ENCODE data around the gene TSKS.

The TSKS gene

GRCh38 chr19:49793561-49793840 is 30.4 kb upstream of the TSKS start:
- DNase-seq (ENCODE audit: low read depth in 3 of 3), result no peak

GRCh38 chr19:49792829-49793560 is 29.9 kb upstream of the TSKS start:
- no peak for DNase-seq (ENCODE audit: low read depth in 3 of 3)

- DNase-seq (ENCODE audit: low read depth in 3 of 3), result no peak
These were observed 28.8 kb upstream of the TSKS start for GRCh38 chr19:49791776-49792445.

- no peak for DNase-seq (ENCODE audit: low read depth in 3 of 3)
These were observed 27.8 kb upstream of the TSKS start for GRCh38 chr19:49790866-49791265.

- DNase-seq (ENCODE audit: low read depth in 3 of 3), result no peak
These were observed 25.8 kb upstream of the TSKS start for GRCh38 chr19:49788857-49789256.

- DNase-seq (ENCODE audit: low read depth in 3 of 3), result no peak
These were observed 24.6 kb upstream of the TSKS start for GRCh38 chr19:49787746-49788145.

GRCh38 chr19:49786376-49786820 is 23.3 kb upstream of the TSKS start:
- DNase-seq (ENCODE audit: low read depth in 3 of 3), result no peak

GRCh38 chr19:49782515-49782914 is 19.4 kb upstream of the TSKS start:
- no peak for DNase-seq (ENCODE audit: low read depth in 3 of 3)

- DNase-seq (ENCODE audit: low read depth in 3 of 3), result no peak
These were observed 18.3 kb upstream of the TSKS start for GRCh38 chr19:49781394-49781793.

GRCh38 chr19:49780861-49781260 is 17.8 kb upstream of the TSKS start:
- no peak for DNase-seq (ENCODE audit: low read depth in 3 of 3)

- DNase-seq (ENCODE audit: low read depth in 3 of 3), result no peak
These were observed 16.8 kb upstream of the TSKS start for GRCh38 chr19:49779731-49780555.

GRCh38 chr19:49776371-49776764 is 13.3 kb upstream of the TSKS start:
- DNase-seq (ENCODE audit: low read depth in 3 of 3), result no peak

- DNase-seq (ENCODE audit: low read depth in 3 of 3), result no peak
These were observed 12.8 kb upstream of the TSKS start for GRCh38 chr19:49775742-49776370.

GRCh38 chr19:49774969-49775368 is 11.9 kb upstream of the TSKS start:
- DNase-seq (ENCODE audit: low read depth in 3 of 3), result no peak

GRCh38 chr19:49773663-49774350 is 10.7 kb upstream of the TSKS start:
- DNase-seq (ENCODE audit: low read depth in 3 of 3), result no peak

GRCh38 chr19:49772850-49773432 is 9.8 kb upstream of the TSKS start:
- no peak for DNase-seq (ENCODE audit: low read depth in 3 of 3)

- DNase-seq (ENCODE audit: low read depth in 3 of 3), result no peak
These were observed 8.6 kb upstream of the TSKS start for GRCh38 chr19:49771674-49772139.

- DNase-seq (ENCODE audit: low read depth in 3 of 3), result no peak
These were observed 7.4 kb upstream of the TSKS start for GRCh38 chr19:49770529-49770928.

- no peak for DNase-seq (ENCODE audit: low read depth in 3 of 3)
These were observed 5.0 kb upstream of the TSKS start for GRCh38 chr19:49767967-49768581.

GRCh38 chr19:49767381-49767780 is 4.3 kb upstream of the TSKS start:
- no peak for DNase-seq (ENCODE audit: low read depth in 3 of 3)

- DNase-seq (ENCODE audit: low read depth in 3 of 3), result no peak
These were observed 3.8 kb upstream of the TSKS start, which contains the start of gene AP2A1 for GRCh38 chr19:49766930-49767299. AP2A1 (plus strand) TSS chr19:49767001; CDS start chr19:49767134, 133 bp downstream.

All from stimulated activated CD4-positive, alpha-beta T cell treated with anti-CD3 and anti-CD28 coated beads, TNF-alpha, amount 100 ng/mL, for 48 hours (primary cell).